HEK293 (cell line): ENCODE measurements around the gene ZNRF1.

Experiments used
- HOXA7 ChIP-seq: sonication (generic); formaldehyde crosslinking; IDR thresholded peaks from 2 replicates; pipeline ENCODE4 v1.8.1; 2022; ENCODE audit warnings: missing genetic modification reagents, borderline replicate concordance
- SP2 ChIP-seq: fragments of 450-650 bp; formaldehyde crosslinking; IDR thresholded peaks from 2 replicates; pipeline ENCODE4 v1.5.1; 2016; ENCODE audit warnings: missing biosample characterization, missing genetic modification characterization
- ZNF324 ChIP-seq: fragments of 450-650 bp; formaldehyde crosslinking; IDR thresholded peaks from 2 replicates; pipeline ENCODE4 v1.5.1; 2016; ENCODE audit warnings: missing biosample characterization, missing genetic modification characterization
- ZNF354C ChIP-seq: fragments of 450-650 bp; formaldehyde crosslinking; IDR thresholded peaks from 2 replicates; pipeline ENCODE4 v1.5.1; 2016; ENCODE audit warnings: missing biosample characterization, missing genetic modification characterization, low read depth, borderline replicate concordance
- ZNF404 ChIP-seq: fragments of 450-650 bp; formaldehyde crosslinking; IDR thresholded peaks from 2 replicates; pipeline ENCODE4 v1.5.1; 2017; ENCODE audit warnings: missing biosample characterization, missing genetic modification characterization
- TF ChIP-seq, protein P1 (sequence below): fragments of 450-650 bp; formaldehyde crosslinking; IDR thresholded peaks from 2 replicates; pipeline ENCODE4 v1.5.1; 2016; ENCODE audit warnings: missing biosample characterization, missing genetic modification characterization
- TF ChIP-seq, protein P2 (sequence below): fragments of 450-650 bp; formaldehyde crosslinking; conservative IDR thresholded peaks from 2 replicates; pipeline ENCODE4 v1.5.1; 2016; ENCODE audit warnings: low read depth, missing biosample characterization, missing genetic modification characterization

- TF ChIP-seq, protein P1, sequence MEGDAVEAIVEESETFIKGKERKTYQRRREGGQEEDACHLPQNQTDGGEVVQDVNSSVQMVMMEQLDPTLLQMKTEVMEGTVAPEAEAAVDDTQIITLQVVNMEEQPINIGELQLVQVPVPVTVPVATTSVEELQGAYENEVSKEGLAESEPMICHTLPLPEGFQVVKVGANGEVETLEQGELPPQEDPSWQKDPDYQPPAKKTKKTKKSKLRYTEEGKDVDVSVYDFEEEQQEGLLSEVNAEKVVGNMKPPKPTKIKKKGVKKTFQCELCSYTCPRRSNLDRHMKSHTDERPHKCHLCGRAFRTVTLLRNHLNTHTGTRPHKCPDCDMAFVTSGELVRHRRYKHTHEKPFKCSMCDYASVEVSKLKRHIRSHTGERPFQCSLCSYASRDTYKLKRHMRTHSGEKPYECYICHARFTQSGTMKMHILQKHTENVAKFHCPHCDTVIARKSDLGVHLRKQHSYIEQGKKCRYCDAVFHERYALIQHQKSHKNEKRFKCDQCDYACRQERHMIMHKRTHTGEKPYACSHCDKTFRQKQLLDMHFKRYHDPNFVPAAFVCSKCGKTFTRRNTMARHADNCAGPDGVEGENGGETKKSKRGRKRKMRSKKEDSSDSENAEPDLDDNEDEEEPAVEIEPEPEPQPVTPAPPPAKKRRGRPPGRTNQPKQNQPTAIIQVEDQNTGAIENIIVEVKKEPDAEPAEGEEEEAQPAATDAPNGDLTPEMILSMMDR (tag by site-specific recombination): no peak
- TF ChIP-seq SP2 (tag by site-specific recombination) (no peak), ZNF404 (tag by site-specific recombination) (no peak), ZNF354C (tag by site-specific recombination) (no peak), ZNF324 (no peak), HOXA7 (CRISPR knock-in tag) (no peak)
- TF ChIP-seq, protein P2, sequence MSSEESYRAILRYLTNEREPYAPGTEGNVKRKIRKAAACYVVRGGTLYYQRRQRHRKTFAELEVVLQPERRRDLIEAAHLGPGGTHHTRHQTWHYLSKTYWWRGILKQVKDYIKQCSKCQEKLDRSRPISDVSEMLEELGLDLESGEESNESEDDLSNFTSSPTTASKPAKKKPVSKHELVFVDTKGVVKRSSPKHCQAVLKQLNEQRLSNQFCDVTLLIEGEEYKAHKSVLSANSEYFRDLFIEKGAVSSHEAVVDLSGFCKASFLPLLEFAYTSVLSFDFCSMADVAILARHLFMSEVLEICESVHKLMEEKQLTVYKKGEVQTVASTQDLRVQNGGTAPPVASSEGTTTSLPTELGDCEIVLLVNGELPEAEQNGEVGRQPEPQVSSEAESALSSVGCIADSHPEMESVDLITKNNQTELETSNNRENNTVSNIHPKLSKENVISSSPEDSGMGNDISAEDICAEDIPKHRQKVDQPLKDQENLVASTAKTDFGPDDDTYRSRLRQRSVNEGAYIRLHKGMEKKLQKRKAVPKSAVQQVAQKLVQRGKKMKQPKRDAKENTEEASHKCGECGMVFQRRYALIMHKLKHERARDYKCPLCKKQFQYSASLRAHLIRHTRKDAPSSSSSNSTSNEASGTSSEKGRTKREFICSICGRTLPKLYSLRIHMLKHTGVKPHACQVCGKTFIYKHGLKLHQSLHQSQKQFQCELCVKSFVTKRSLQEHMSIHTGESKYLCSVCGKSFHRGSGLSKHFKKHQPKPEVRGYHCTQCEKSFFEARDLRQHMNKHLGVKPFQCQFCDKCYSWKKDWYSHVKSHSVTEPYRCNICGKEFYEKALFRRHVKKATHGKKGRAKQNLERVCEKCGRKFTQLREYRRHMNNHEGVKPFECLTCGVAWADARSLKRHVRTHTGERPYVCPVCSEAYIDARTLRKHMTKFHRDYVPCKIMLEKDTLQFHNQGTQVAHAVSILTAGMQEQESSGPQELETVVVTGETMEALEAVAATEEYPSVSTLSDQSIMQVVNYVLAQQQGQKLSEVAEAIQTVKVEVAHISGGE (tag by site-specific recombination): no peak
Observed at GRCh38 chr16:75085556-75085955, 86.7 kb downstream of the ZNRF1 start.
